Measurements from ENCODE around the gene CHST11.

CHST11 gene

GRCh38 chr12:104460973-104461698 is 4.4 kb downstream of the CHST11 start:
- DNase-seq: no peak

DNA sequence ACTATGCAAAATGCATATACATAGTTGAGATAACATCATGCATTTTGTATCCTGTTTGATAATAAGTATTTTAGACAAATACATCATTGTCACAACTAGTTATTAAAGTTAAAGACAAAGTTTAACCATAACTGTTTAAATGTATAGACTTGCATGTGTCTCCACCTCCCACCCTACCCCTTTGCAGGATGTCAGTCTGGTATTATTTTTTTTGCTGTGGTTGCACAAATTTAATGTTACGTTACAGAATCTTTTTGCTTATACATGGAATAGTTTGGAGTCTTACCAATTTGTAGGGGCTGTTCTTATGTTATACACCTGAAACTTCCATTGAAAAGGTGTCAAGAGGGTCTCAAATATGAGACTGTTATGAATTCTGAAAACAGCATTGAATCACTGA is 5.6 kb downstream of the CHST11 start:
- no peak for DNase-seq

- no peak for DNase-seq
Measured at GRCh38 chr12:104462931-104463339, 6.2 kb downstream of the CHST11 start.

GRCh38 chr12:104463368-104463767 is 6.6 kb downstream of the CHST11 start:
- DNase-seq: no peak

DNA sequence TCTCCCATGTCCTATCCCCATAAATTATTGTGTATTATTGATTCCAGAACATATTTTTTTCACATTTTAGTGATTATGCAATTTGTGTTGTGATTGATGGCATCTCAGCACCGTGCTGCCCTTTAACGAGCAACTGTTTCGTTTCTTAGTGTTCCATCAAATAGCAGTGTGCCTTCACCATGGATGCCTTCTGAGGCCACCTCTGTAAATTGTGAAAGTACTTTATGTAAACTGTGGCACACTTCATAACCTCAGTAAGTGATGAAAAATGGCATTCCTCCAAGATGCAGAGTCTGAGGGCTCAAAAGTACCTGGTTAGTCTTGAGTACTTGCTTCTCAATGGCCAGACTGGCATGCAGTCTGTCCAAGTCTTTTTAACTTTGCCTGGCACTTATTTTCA is 8.2 kb downstream of the CHST11 start:
- no peak for DNase-seq

DNA sequence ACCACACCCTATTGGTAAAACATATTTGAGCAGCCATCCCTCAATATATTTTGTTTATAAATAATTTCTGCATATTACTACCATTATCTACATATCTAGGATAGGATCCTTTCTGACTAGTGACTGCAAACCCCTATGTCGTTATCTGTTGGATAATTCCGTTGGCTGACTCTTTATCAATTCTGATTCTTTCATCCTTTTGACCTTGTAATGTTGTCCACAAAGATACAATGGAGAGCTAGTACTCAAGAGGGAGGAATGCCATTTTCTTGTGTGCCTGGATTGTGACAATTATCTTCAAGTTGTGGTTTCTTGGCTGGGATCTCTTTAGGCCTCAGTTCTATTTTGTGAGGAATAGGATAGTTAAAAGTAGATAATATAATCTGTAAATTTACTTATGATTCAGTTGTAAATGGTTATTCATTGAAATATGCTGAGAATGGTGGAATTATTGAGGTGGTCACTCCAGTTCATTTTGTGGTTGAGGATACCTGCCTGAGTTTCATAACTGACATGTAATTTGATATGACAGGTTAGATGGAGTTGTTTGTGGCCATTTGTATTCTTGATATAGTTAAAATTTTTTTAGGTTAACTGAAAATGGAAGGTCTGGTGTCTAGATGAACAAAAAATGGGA is 10.1 kb downstream of the CHST11 start:
- no peak for DNase-seq

GRCh38 chr12:104467346-104467837 is 10.6 kb downstream of the CHST11 start:
- DNase-seq: no peak

- DNase-seq: no peak
Measured at GRCh38 chr12:104468371-104468770, 11.6 kb downstream of the CHST11 start.

DNA sequence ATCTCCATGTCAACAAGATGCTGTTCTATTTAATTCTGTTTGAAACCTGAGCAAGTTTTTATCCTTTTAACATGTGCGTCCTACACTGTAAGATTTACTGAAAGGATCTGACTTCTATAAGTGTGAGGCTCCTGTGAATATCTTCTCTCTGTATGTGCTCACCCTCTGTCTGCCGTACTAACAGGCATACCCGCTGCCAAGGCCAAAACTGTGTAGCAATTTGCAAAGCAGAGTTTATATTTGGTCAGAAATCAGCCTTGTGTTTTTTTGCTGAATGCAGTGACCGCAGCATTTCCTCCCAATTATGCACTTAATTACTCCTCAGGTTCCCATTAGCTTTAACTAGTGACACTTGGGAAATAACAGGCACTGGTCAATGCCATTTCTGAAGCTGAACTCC is 12.3 kb downstream of the CHST11 start:
- no peak for DNase-seq

- DNase-seq: no peak
Measured at GRCh38 chr12:104469523-104469922, 12.8 kb downstream of the CHST11 start.

DNA sequence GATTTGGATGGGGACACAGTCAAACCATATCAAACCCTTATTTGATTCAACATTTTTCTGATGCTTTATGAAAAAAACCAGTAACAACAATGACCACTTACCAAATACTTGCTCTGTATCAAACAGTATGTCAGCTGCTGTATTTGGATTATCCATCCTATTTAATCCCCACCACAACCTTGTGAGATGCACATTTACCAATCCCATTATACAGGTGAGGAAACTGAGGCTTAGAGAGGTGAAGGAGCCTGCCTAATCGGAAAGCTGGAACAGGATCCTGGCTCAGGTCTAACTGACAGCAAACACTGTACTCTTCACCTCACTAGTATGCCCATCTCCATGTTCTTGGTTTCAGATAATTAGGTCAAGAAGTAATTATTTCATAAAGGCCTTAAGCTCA is 13.8 kb downstream of the CHST11 start:
- no peak for DNase-seq

- no peak for DNase-seq
Measured at GRCh38 chr12:104471336-104471735, 14.6 kb downstream of the CHST11 start.

- no peak for DNase-seq
Measured at GRCh38 chr12:104472748-104473147, 16.0 kb downstream of the CHST11 start.

- DNase-seq: no peak
Measured at GRCh38 chr12:104473374-104473983, 16.7 kb downstream of the CHST11 start.

GRCh38 chr12:104475271-104475670 is 18.5 kb downstream of the CHST11 start:
- DNase-seq: no peak

- no peak for DNase-seq
Measured at GRCh38 chr12:104477510-104478390, 21.0 kb downstream of the CHST11 start.

- DNase-seq: peak; percentile 38
Measured at GRCh38 chr12:104478396-104479122, 21.8 kb downstream of the CHST11 start.

- DNase-seq: no peak
Measured at GRCh38 chr12:104479123-104479662, 22.4 kb downstream of the CHST11 start.

- no peak for DNase-seq
Measured at GRCh38 chr12:104480012-104480411, 23.3 kb downstream of the CHST11 start.

DNA sequence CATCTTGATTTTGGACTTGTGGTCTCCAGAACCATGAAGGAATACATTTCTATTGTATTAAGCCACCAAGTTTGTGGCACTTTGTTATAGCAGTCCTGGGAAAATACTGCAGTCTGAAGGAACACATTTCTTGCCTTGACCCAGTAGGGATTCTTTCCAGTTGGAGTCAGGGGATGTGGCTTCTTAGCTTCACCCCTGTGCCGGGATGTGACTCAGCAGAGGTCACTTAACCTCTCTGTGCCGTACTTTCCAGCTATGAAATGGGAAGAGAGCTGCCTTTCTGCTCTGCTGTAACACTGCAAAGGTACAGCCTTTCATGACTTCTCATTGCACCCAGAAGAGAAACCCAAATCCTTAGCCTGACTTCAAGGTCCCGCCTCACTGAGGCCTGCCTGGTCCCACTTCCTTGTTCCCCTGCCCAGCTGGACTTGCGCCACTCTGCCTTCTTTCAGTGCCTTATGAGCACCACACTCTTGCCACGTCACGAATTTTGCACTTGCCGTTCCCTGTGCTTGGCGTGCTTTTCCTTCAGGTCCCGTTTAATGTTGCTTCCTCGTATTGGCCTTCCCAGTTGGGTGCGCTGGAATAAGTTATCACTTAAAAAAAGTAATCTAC is 24.2 kb downstream of the CHST11 start:
- no peak for DNase-seq

DNA sequence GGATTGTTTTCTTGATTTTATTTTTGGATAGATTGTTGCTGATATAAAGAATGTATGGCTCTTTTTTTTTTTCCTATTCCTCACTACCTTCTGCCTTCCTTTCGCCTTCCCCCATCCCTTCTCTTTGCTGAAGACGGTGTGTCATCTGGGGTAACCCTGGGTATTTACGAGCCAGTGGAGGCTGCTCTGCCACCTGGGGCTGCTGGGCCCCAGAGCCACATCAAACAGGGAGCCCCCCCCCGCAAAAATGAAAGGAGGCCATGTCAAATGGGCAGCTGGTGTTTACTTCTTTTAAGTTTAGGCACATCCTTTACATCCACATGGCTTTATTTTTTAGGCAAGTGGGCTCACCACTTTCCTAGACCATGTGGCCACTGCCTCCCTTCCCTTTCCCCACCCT is 25.4 kb downstream of the CHST11 start:
- no peak for DNase-seq

- no peak for DNase-seq
Measured at GRCh38 chr12:104482748-104483147, 26.0 kb downstream of the CHST11 start.
